ENCODE results near the gene TIMM10B. TPM values are rescaled to one million over a fixed set of nuclear protein-coding genes. Genes with fewer than 3 reads are reported as not detected.

Gene TIMM10B
- total and polyA plus RNA-seq, 9 of the 15 experiments (the other 6 are each of a cell fraction or from before 2014, with no cell fraction given) = 43.2 to 163 (median 57.0) TPM

DNA sequence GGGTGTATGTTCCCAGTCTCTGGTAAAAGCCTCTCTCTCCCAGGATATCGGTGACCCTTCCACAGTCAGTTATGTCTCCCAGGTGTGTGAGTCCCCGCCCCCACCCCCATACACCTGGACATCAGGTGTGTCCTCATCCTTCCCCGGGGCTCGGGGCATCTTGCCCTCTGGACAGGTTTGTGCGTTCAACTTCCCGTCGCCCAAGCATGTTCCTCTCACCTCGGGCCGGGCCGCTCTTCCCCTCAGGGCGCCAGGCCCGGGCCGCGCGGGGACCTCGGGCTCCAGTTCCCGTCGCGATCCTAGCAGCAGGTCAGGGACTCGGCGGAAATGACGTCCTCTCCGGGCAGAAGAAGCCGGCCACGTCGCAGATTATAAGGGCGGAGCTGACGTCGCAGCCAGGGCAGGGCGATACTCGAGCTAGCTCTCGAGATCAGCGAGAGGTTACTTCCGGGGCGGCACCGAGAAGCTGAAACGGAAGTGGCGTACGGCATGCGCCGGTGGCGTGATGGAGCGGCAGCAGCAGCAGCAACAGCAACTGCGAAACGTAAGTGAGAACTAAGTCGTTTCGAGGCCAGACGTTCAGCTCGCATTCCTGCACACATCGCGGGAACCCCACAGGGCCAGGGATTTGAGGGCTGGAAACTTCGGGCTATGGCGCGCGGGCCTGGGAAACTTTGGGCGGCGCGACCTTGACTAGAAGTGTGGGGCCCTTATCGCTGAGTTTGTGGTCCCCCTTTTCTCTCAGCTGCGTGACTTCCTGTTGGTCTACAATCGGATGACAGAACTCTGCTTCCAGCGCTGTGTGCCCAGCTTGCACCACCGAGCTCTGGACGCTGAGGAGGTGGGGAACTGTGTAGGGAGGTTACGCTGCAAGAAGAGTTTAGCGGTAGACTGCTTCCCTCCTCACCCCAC lies at the start of gene TIMM10B, which contains the start of gene ARFIP2 (continued):
- TF ChIP-seq, protein P1, sequence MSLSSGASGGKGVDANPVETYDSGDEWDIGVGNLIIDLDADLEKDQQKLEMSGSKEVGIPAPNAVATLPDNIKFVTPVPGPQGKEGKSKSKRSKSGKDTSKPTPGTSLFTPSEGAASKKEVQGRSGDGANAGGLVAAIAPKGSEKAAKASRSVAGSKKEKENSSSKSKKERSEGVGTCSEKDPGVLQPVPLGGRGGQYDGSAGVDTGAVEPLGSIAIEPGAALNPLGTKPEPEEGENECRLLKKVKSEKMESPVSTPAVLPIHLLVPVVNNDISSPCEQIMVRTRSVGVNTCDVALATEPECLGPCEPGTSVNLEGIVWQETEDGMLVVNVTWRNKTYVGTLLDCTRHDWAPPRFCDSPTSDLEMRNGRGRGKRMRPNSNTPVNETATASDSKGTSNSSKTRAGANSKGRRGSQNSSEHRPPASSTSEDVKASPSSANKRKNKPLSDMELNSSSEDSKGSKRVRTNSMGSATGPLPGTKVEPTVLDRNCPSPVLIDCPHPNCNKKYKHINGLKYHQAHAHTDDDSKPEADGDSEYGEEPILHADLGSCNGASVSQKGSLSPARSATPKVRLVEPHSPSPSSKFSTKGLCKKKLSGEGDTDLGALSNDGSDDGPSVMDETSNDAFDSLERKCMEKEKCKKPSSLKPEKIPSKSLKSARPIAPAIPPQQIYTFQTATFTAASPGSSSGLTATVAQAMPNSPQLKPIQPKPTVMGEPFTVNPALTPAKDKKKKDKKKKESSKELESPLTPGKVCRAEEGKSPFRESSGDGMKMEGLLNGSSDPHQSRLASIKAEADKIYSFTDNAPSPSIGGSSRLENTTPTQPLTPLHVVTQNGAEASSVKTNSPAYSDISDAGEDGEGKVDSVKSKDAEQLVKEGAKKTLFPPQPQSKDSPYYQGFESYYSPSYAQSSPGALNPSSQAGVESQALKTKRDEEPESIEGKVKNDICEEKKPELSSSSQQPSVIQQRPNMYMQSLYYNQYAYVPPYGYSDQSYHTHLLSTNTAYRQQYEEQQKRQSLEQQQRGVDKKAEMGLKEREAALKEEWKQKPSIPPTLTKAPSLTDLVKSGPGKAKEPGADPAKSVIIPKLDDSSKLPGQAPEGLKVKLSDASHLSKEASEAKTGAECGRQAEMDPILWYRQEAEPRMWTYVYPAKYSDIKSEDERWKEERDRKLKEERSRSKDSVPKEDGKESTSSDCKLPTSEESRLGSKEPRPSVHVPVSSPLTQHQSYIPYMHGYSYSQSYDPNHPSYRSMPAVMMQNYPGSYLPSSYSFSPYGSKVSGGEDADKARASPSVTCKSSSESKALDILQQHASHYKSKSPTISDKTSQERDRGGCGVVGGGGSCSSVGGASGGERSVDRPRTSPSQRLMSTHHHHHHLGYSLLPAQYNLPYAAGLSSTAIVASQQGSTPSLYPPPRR (CRISPR knock-in tag; IDR thresholded peaks at IDR 0.05; ENCODE audit: borderline replicate concordance) = no peak
- TF ChIP-seq DEAF1 (CRISPR knock-in tag; IDR thresholded peaks at IDR 0.05) (no peak), ZNF239 (CRISPR knock-in tag; IDR thresholded peaks at IDR 0.05) (no peak), TRIM24 (IDR thresholded peaks at IDR 0.05) (peak in 1 of 2 experiments; percentile 21; a peak in 1 of 4 replicates), MEF2D (tag; conservative IDR thresholded peaks at IDR 0.05; ENCODE audit: low read depth) (no peak), ZBTB43 (CRISPR knock-in tag; IDR thresholded peaks at IDR 0.05) (no peak), THRA (IDR thresholded peaks at IDR 0.05) (no peak), SMARCE1 (IDR thresholded peaks at IDR 0.05) (no peak), PTTG1 (tag; IDR thresholded peaks at IDR 0.05; ENCODE audit: low read depth) (no peak), PCBP2 (IDR thresholded peaks at IDR 0.05; ENCODE audit: low read depth, low read length, poor library complexity, severe bottlenecking) (no peak), MLLT1 (IDR thresholded peaks at IDR 0.05) (0 out of 4 replicates have a peak, but pooled peaks have one; percentile 16 to 20), CHCHD3 (CRISPR knock-in tag; IDR thresholded peaks at IDR 0.05) (no peak), CSDE1 (IDR thresholded peaks at IDR 0.05) (no peak), ZNF785 (CRISPR knock-in tag; IDR thresholded peaks at IDR 0.05) (no peak)
- TF ChIP-seq, protein P2, sequence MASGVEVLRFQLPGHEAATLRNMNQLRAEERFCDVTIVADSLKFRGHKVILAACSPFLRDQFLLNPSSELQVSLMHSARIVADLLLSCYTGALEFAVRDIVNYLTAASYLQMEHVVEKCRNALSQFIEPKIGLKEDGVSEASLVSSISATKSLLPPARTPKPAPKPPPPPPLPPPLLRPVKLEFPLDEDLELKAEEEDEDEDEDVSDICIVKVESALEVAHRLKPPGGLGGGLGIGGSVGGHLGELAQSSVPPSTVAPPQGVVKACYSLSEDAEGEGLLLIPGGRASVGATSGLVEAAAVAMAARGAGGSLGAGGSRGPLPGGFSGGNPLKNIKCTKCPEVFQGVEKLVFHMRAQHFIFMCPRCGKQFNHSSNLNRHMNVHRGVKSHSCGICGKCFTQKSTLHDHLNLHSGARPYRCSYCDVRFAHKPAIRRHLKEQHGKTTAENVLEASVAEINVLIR (CRISPR knock-in tag; IDR thresholded peaks at IDR 0.05) = peak; percentile 94
